Neuronal stem cell (in vitro differentiated cells): ENCODE results near the gene RBM15B.
A peak's percentile ranks its signal among the peaks of the same experiment; 100 is the strongest.
"Not testable (repeated sequence)": the region's sequence is repeated elsewhere in the genome, so short reads cannot be mapped to it uniquely, and the experiment has no call there.

Experiments
- DNase-seq: peaks from one replicate; pipeline ENCODE4 v3.0.0-alpha.2; 2013; ENCODE audit warnings: low spot score
- H2AFZ ChIP-seq: one replicate; pipeline ENCODE4 v1.6.1; 2013; ENCODE audit warnings: mild to moderate bottlenecking, low read length, inconsistent platforms
- H2AK5ac ChIP-seq: 2 replicates; pipeline ENCODE4 v1.6.1; 2013; ENCODE audit warnings: low read depth, mild to moderate bottlenecking, inconsistent platforms, low read length, moderate library complexity, mixed read lengths
- H2BK120ac ChIP-seq: 2 replicates; pipeline ENCODE4 v1.6.1; 2013; ENCODE audit warnings: low read depth, mild to moderate bottlenecking, inconsistent platforms, low read length, moderate library complexity, mixed read lengths
- H2BK12ac ChIP-seq: one replicate; pipeline ENCODE4 v1.6.1; 2013; ENCODE audit warnings: low read length, inconsistent platforms
- H2BK15ac ChIP-seq: 2 replicates; pipeline ENCODE4 v1.6.1; 2013; ENCODE audit warnings: mild to moderate bottlenecking, low read length, inconsistent platforms, mixed read lengths
- H2BK5ac ChIP-seq: one replicate; pipeline ENCODE4 v1.6.1; 2013; ENCODE audit warnings: inconsistent platforms, mild to moderate bottlenecking, low read length, moderate library complexity
- H3K14ac ChIP-seq: one replicate; pipeline ENCODE4 v1.6.1; 2013; ENCODE audit warnings: low read length, inconsistent platforms
- H3K18ac ChIP-seq: 2 replicates; pipeline ENCODE4 v1.6.1; 2013; ENCODE audit warnings: low read length, inconsistent platforms
- H3K23ac ChIP-seq: 2 replicates; pipeline ENCODE4 v1.6.1; 2013; ENCODE audit warnings: low read depth, mild to moderate bottlenecking, mixed read lengths, low read length, inconsistent platforms; ENCODE audit not compliant: poor library complexity
- H3K27ac ChIP-seq: replicated peaks from 3 replicates; pipeline ENCODE4 v1.5.1; 2013; ENCODE audit warnings: low read length, inconsistent platforms
- H3K27me3 ChIP-seq, 3 experiments: 2 replicates each; pipeline ENCODE4 v1.6.1; 2013; ENCODE audit warnings: low read length in 3 of 3, mild to moderate bottlenecking in 2 of 3, inconsistent platforms in 1 of 3, low read depth in 1 of 3, mixed read lengths in 1 of 3, moderate library complexity in 1 of 3; ENCODE audit not compliant: control insufficient read depth in 3 of 3, insufficient read depth in 3 of 3
- H3K36me3 ChIP-seq, 2 donors: replicated peaks in 1 of 2; 2 replicates each; pipeline ENCODE4 v1.6.1; 2013; ENCODE audit warnings: low read length in 2 of 2; ENCODE audit not compliant: control insufficient read depth in 2 of 2, insufficient read depth in 2 of 2
- H3K4ac ChIP-seq: 2 replicates; pipeline ENCODE4 v1.6.1; 2013; ENCODE audit warnings: inconsistent platforms, mild to moderate bottlenecking, low read length, moderate library complexity
- H3K4me1 ChIP-seq, 2 donors: 1 replicate in 1 of 2; 2 replicates in 1 of 2; pipeline ENCODE4 v1.6.1; 2013; ENCODE audit warnings: low read length in 2 of 2, low read depth in 1 of 2; ENCODE audit not compliant: control insufficient read depth in 2 of 2, insufficient read depth in 1 of 2
- H3K4me2 ChIP-seq: one replicate; pipeline ENCODE4 v1.6.1; 2013; ENCODE audit warnings: mild to moderate bottlenecking, low read length, inconsistent platforms; ENCODE audit not compliant: insufficient read depth, poor library complexity, severe bottlenecking
- H3K4me3 ChIP-seq, 2 donors: 2 replicates each; pipeline ENCODE4 v1.5.1; 2013; ENCODE audit warnings: low read length in 2 of 2, mild to moderate bottlenecking in 2 of 2, inconsistent platforms in 1 of 2, moderate library complexity in 1 of 2
- H3K79me1 ChIP-seq: one replicate; pipeline ENCODE4 v1.6.1; 2013; ENCODE audit warnings: low read depth, mild to moderate bottlenecking, inconsistent platforms, low read length, moderate library complexity
- H3K9ac ChIP-seq: one replicate; pipeline ENCODE4 v1.6.1; 2013; ENCODE audit warnings: mild to moderate bottlenecking, low read depth, low read length, inconsistent platforms; ENCODE audit not compliant: poor library complexity
- H3K9me3 ChIP-seq, 2 donors: replicated peaks in 1 of 2; 2 replicates each; pipeline versions ENCODE3 to v1.6.1; 2013; ENCODE audit warnings: low read length in 2 of 2, mild to moderate bottlenecking in 2 of 2, inconsistent platforms in 1 of 2, low read depth in 1 of 2, mixed read lengths in 1 of 2, moderate library complexity in 1 of 2; ENCODE audit not compliant: control insufficient read depth in 2 of 2, insufficient read depth in 1 of 2
- H4K8ac ChIP-seq: one replicate; pipeline ENCODE4 v1.6.1; 2013; ENCODE audit warnings: low read depth, mild to moderate bottlenecking, inconsistent platforms, low read length, moderate library complexity
- H4K91ac ChIP-seq: one replicate; pipeline ENCODE4 v1.6.1; 2013; ENCODE audit warnings: low read length, low read depth, mild to moderate bottlenecking, inconsistent platforms; ENCODE audit not compliant: poor library complexity
- WGBS, 2 donors: extraction: QIAGEN DNeasy Blood & Tissue Kit; methylation state at CpG; one replicate each; pipeline ENCODE4 v1.1.7; 2013; ENCODE audit warnings: missing lambda C conversion rate in 2 of 2, mixed read lengths in 1 of 2; ENCODE audit not compliant: insufficient read length in 2 of 2, insufficient replicate concordance in 1 of 2; ENCODE audit errors: extremely low coverage in 2 of 2; 5-methylcytosine and 5-hydroxymethylcytosine counted together

Gene RBM15B

DNA sequence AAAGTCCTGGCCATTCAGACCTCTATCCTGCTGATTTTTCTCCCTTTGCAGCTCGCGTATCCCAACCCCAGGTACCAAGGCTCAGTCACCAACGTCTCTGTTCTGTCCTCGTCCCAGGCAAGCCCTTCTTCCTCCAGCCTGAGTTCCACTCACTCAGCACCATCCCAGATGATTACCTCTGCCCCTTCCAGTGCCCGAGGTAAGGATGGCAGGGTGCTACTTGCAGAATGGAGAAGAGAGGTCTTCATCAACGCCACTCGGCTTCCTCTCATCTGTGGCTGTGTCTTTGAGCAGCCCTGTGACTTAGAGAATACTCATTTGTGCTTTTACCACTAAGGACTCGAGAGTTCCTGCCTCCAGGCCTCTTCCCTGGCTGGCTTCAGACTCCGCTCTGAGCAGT, 28.6 kb upstream of the RBM15B start:
- H2BK5ac ChIP-seq: no peak overlapping the region
- H3K36me3 ChIP-seq: peaks cover 0 to 14% of the 10 kb centered on the region in 2 donors
- H3K79me1 ChIP-seq: no peaks in the 10 kb centered on the region
- no peaks in the 10 kb centered on the region for H3K9me3 ChIP-seq
- H2BK120ac ChIP-seq: no peak overlapping the region
- no peak overlapping the region for H4K8ac ChIP-seq
- no peak for DNase-seq
- no peak overlapping the region for H3K4me2 ChIP-seq
- no peak overlapping the region for H2BK15ac ChIP-seq
- no peak overlapping the region for H3K9ac ChIP-seq
- H3K27me3 ChIP-seq: peaks cover 0 to 12% (median 0%) of the 10 kb centered on the region in 3 experiments
- no peak overlapping the region for H3K23ac ChIP-seq
- no peak overlapping the region for H3K18ac ChIP-seq
- no peak overlapping the region for H3K4ac ChIP-seq
- H3K27ac ChIP-seq: no peak overlapping the region
- H2AFZ ChIP-seq: no peak overlapping the region
- no peak overlapping the region for H4K91ac ChIP-seq
- H3K4me3 ChIP-seq: no peak overlapping the region
- H3K4me1 ChIP-seq: no peaks in the 10 kb centered on the region
- H2AK5ac ChIP-seq: no peak overlapping the region
- no CpG with 5 or more reads among the region's 9 CpGs for WGBS, 2 donors
- no peak overlapping the region for H2BK12ac ChIP-seq
- H3K14ac ChIP-seq: no peak overlapping the region

DNA sequence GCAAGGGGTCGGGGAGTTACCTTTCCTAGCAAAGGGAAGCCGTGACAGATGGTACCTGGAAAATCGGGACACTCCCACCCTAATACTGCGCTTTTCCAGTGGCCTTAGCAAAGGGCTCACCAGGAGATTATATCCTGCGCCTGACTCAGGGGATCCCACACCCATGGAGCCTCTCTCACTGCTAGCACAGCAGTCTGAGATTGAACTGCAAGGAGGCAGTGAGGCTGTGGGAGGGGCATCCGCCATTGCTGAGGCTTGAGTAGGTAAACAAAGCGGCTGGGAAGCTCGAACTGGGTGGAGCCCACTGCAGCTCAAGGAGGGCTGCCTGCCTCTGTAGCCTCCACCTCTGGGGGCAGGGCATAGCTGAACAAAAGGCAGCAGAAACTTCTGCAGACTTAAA, 22.8 kb upstream of the RBM15B start:
- not testable (repeated sequence) for H3K9me3 ChIP-seq, H3K27me3 ChIP-seq, H3K4me3 ChIP-seq, H2AFZ ChIP-seq, H2AK5ac ChIP-seq, DNase-seq, H3K79me1 ChIP-seq, H2BK120ac ChIP-seq, H2BK12ac ChIP-seq, H3K27ac ChIP-seq, H3K4me2 ChIP-seq, H3K4me1 ChIP-seq, H3K4ac ChIP-seq, H3K18ac ChIP-seq, H3K23ac ChIP-seq, H2BK15ac ChIP-seq, H3K9ac ChIP-seq, H3K14ac ChIP-seq, H4K91ac ChIP-seq, H4K8ac ChIP-seq, H3K36me3 ChIP-seq, H2BK5ac ChIP-seq
- WGBS, 2 donors: no CpG with 5 or more reads among the region's 8 CpGs

DNA sequence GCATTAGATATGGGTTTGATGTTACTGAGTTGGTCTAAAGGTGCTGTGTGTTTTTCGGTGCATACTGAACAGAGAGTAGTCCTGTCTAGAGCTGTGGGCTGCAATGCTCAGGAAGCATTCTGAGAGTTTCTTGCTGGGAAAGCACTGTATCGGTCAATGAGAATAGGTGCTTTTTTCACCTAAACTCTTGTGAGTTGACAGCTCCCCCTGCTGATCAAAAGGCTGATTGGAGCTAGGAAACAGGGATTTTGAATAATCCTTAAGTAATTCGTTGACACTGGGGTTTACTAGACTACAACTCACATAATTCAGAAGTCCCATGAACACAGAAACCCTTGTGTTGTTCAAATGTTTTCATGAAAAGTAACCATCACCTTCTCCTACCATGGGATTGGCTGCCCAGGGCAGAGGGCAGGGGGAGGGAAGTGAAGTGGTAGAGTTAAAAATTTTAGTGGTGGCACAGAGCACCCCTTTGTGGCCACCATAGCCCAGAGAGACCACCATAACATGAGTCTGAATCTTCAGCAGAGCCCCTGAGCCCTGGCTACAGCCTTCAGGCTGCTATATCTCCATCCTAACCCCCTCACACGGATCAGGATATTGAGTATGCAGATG, 19.0 kb upstream of the RBM15B start:
- DNase-seq: peak; percentile 71
- no peak overlapping the region for H2BK5ac ChIP-seq
- no peak overlapping the region for H2BK12ac ChIP-seq
- H3K18ac ChIP-seq: no peak overlapping the region
- no peaks in the 10 kb centered on the region for H3K79me1 ChIP-seq
- H4K8ac ChIP-seq: no peak overlapping the region
- no peaks in the 10 kb centered on the region for H3K4me1 ChIP-seq
- no peak overlapping the region for H3K27ac ChIP-seq
- no peak overlapping the region for H2BK120ac ChIP-seq
- no peak overlapping the region for H3K4me3 ChIP-seq
- H2BK15ac ChIP-seq: no peak overlapping the region
- H3K23ac ChIP-seq: no peak overlapping the region
- no peak overlapping the region for H2AFZ ChIP-seq
- no peak overlapping the region for H3K4me2 ChIP-seq
- peaks cover 0 to 13% of the 10 kb centered on the region in 2 donors for H3K36me3 ChIP-seq
- no peak overlapping the region for H2AK5ac ChIP-seq
- no peak overlapping the region for H3K4ac ChIP-seq
- no CpG with 5 or more reads among the region's 4 CpGs for WGBS, 2 donors
- H3K9me3 ChIP-seq: peaks cover 0 to 4% of the 10 kb centered on the region in 2 donors
- H3K14ac ChIP-seq: no peak overlapping the region
- H3K9ac ChIP-seq: no peak overlapping the region
- no peak overlapping the region for H4K91ac ChIP-seq
- H3K27me3 ChIP-seq: peaks cover 0 to 19% (median 0%) of the 10 kb centered on the region in 3 experiments

DNA sequence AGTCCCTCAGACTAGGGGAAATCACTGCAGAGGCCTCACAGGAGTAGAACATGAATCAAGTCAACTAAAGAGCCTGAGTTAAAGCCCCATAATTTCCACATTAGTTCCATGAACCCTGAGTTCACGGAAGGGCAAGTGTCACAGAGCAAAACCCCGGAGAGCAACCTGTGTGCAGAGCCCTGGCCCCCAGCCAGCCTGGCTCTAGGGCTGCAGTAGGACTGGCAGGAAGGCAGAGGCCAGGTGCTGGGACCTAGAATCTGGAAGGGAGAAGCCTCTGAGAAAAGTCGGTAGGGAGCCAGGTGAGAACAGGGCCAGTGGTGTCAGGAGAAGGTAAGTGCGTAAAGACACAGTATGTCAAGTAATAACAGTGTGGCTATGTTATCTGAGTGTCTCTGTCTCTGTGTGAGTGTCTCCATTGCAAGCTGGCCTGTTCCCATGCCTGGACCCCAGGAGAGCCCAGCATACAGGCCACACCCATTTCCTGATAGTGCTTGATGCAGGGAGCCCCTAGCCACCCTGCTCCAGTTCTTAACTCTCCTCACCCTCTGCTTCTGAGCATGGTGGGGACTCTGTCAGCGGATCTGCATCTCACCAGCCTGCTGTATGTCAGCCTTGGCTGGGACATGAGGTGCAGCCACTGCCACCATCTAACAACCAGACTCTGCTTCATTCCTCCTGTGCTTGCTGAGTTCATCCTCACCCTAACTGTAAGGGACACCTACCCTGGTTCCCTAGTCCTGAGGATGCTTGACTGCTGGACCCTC, 17.2 kb upstream of the RBM15B start:
- Histone ChIP-seq H2BK120ac (no peak overlapping the region), H4K8ac (no peak overlapping the region), H2BK12ac (no peak overlapping the region), H3K4me1 (no peaks in the 10 kb centered on the region), H2BK15ac (no peak overlapping the region), H3K4me2 (no peak overlapping the region), H3K23ac (no peak overlapping the region), H3K9me3 (peaks cover 0 to 3% of the 10 kb centered on the region in 2 donors), H3K9ac (peak overlapping the region; percentile 67), H3K18ac (no peak overlapping the region), H2AFZ (no peak overlapping the region), H3K27ac (no peak overlapping the region), H2BK5ac (no peak overlapping the region), H3K14ac (no peak overlapping the region), H3K4ac (no peak overlapping the region), H3K79me1 (no peaks in the 10 kb centered on the region), H2AK5ac (no peak overlapping the region), H3K36me3 (peaks cover 0 to 14% of the 10 kb centered on the region in 2 donors), H3K4me3 (no peak overlapping the region), H4K91ac (no peak overlapping the region), H3K27me3 (peaks cover 0 to 25% (median 0%) of the 10 kb centered on the region in 3 experiments)
- no peak for DNase-seq
- no CpG with 5 or more reads among the region's 5 CpGs for WGBS, 2 donors
